Measurements from ENCODE around the gene GPRASP1. TPM values are rescaled to one million over a fixed set of nuclear protein-coding genes. Genes with fewer than 3 reads are reported as not detected.

The GPRASP1 gene
- total and polyA plus RNA-seq, 2 of the 13 experiments (the other 11 are each of a cell fraction or from before 2014, with no cell fraction given), result 0.38 to 1.4 TPM

DNA sequence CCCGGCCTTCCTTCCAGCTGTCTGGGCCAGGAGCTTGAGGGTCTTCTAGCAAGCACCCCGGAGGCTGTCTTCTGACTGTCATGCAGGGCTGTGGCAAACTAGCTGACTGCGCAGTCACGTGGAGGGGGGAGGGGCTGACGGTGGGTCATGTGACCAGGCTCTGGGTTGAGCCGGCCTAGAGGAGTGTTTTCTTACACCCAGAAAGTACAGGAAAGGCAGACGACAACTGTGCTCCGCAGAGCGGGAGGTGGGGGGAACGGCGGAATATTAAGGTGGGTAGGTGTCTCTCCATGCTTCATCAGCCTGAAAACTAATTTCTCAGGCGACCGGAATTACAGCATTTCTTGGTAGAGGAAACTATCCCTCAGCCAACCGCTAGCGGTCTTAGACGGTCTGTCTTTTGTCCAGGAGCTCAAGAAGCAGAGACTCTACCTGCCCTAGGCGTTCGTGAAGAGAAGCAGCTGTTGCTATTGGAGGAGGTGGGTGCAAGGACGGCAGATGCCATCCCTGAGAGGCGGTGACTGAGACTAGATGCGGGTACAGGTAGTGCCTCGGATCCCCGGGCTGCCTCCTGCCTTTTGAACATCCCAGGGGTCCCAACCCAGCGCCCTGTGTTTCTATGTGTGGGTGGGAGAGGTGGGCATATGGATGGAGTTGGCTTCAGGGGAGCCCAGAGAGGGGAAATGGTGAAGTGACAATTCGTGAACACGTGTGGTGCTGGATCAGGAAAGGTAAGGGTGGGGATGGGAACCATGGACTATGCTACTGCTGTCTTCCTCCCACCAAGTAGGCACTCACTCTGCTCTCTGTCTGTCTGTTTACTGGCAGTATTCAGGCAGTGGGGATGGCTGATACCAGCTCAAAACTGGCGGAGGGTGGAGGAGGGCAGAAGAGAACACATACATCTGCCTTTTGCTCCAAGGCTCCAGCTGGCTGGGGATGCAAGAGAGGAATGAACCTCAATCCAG, 8.8 kb downstream of the GPRASP1 start (continued):
- TF ChIP-seq, protein P1, sequence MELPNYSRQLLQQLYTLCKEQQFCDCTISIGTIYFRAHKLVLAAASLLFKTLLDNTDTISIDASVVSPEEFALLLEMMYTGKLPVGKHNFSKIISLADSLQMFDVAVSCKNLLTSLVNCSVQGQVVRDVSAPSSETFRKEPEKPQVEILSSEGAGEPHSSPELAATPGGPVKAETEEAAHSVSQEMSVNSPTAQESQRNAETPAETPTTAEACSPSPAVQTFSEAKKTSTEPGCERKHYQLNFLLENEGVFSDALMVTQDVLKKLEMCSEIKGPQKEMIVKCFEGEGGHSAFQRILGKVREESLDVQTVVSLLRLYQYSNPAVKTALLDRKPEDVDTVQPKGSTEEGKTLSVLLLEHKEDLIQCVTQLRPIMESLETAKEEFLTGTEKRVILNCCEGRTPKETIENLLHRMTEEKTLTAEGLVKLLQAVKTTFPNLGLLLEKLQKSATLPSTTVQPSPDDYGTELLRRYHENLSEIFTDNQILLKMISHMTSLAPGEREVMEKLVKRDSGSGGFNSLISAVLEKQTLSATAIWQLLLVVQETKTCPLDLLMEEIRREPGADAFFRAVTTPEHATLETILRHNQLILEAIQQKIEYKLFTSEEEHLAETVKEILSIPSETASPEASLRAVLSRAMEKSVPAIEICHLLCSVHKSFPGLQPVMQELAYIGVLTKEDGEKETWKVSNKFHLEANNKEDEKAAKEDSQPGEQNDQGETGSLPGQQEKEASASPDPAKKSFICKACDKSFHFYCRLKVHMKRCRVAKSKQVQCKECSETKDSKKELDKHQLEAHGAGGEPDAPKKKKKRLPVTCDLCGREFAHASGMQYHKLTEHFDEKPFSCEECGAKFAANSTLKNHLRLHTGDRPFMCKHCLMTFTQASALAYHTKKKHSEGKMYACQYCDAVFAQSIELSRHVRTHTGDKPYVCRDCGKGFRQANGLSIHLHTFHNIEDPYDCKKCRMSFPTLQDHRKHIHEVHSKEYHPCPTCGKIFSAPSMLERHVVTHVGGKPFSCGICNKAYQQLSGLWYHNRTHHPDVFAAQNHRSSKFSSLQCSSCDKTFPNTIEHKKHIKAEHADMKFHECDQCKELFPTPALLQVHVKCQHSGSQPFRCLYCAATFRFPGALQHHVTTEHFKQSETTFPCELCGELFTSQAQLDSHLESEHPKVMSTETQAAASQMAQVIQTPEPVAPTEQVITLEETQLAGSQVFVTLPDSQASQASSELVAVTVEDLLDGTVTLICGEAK (IDR thresholded peaks at IDR 0.05), result no peak
- TF ChIP-seq, protein P1 (CRISPR knock-in tag; IDR thresholded peaks at IDR 0.05), result no peak
- TF ChIP-seq, protein P2, sequence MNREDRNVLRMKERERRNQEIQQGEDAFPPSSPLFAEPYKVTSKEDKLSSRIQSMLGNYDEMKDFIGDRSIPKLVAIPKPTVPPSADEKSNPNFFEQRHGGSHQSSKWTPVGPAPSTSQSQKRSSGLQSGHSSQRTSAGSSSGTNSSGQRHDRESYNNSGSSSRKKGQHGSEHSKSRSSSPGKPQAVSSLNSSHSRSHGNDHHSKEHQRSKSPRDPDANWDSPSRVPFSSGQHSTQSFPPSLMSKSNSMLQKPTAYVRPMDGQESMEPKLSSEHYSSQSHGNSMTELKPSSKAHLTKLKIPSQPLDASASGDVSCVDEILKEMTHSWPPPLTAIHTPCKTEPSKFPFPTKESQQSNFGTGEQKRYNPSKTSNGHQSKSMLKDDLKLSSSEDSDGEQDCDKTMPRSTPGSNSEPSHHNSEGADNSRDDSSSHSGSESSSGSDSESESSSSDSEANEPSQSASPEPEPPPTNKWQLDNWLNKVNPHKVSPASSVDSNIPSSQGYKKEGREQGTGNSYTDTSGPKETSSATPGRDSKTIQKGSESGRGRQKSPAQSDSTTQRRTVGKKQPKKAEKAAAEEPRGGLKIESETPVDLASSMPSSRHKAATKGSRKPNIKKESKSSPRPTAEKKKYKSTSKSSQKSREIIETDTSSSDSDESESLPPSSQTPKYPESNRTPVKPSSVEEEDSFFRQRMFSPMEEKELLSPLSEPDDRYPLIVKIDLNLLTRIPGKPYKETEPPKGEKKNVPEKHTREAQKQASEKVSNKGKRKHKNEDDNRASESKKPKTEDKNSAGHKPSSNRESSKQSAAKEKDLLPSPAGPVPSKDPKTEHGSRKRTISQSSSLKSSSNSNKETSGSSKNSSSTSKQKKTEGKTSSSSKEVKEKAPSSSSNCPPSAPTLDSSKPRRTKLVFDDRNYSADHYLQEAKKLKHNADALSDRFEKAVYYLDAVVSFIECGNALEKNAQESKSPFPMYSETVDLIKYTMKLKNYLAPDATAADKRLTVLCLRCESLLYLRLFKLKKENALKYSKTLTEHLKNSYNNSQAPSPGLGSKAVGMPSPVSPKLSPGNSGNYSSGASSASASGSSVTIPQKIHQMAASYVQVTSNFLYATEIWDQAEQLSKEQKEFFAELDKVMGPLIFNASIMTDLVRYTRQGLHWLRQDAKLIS (CRISPR knock-in tag; IDR thresholded peaks at IDR 0.05), result no peak
- TF ChIP-seq SMC3 (IDR thresholded peaks at IDR 0.05; ENCODE audit: low read length) (no peak), GTF2F1 (IDR thresholded peaks at IDR 0.05; ENCODE audit: low read length) (0 out of 2 replicates have a peak, but pooled peaks have one; percentile 30), YEATS2 (CRISPR knock-in tag; IDR thresholded peaks at IDR 0.05; ENCODE audit: borderline replicate concordance) (0 out of 2 replicates have a peak, but pooled peaks have one; percentile 32), CBFB (CRISPR knock-in tag; IDR thresholded peaks at IDR 0.05) (no peak), ZNF501 (CRISPR knock-in tag; IDR thresholded peaks at IDR 0.05) (no peak)
- TF ChIP-seq, protein P3, sequence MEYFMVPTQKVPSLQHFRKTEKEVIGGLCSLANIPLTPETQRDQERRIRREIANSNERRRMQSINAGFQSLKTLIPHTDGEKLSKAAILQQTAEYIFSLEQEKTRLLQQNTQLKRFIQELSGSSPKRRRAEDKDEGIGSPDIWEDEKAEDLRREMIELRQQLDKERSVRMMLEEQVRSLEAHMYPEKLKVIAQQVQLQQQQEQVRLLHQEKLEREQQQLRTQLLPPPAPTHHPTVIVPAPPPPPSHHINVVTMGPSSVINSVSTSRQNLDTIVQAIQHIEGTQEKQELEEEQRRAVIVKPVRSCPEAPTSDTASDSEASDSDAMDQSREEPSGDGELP (IDR thresholded peaks at IDR 0.05; ENCODE audit: borderline replicate concordance, low read depth), result no peak
- TF ChIP-seq, protein P4, sequence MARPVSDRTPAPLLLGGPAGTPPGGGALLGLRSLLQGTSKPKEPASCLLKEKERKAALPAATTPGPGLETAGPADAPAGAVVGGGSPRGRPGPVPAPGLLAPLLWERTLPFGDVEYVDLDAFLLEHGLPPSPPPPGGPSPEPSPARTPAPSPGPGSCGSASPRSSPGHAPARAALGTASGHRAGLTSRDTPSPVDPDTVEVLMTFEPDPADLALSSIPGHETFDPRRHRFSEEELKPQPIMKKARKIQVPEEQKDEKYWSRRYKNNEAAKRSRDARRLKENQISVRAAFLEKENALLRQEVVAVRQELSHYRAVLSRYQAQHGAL (CRISPR knock-in tag; IDR thresholded peaks at IDR 0.05; ENCODE audit: not compliant biosample characterization), result no peak
